GM18505 (cell line): ENCODE measurements around the gene DRC3.

ENCODE experiments used
- ATAC-seq: cut with Tn5 transposase; IDR thresholded peaks from one replicate; pipeline ENCODE4 v1.9.1; 2021; ENCODE audit not compliant: unreplicated experiment
- POLR2A ChIP-seq: IDR thresholded peaks from 4 replicates; pipeline ENCODE4 v1.6.1; 2011; ENCODE audit warnings: borderline replicate concordance; ENCODE audit not compliant: insufficient read depth, insufficient read length; ENCODE audit errors: extremely low read depth

DRC3 gene

GRCh38 chr17:18017958-18018357 is 45.3 kb downstream of the DRC3 start:
- TF ChIP-seq POLR2A = no peak
- ATAC-seq = no peak

GRCh38 chr17:18018411-18018921 is 45.8 kb downstream of the DRC3 start:
- no peak for ATAC-seq
- no peak for TF ChIP-seq POLR2A

GRCh38 chr17:18019838-18020154 is 47.1 kb downstream of the DRC3 start:
- no peak for TF ChIP-seq POLR2A
- no peak for ATAC-seq

- no peak for ATAC-seq
- no peak for TF ChIP-seq POLR2A
These were observed 48.3 kb downstream of the DRC3 start for GRCh38 chr17:18020971-18021370.

- no peak for ATAC-seq
- TF ChIP-seq POLR2A = no peak
These were observed 48.7 kb downstream of the DRC3 start for GRCh38 chr17:18021372-18021771.

- TF ChIP-seq POLR2A = no peak
- ATAC-seq = no peak
These were observed 52.7 kb downstream of the DRC3 start for GRCh38 chr17:18025241-18025944.

- ATAC-seq = no peak
- TF ChIP-seq POLR2A = no peak
These were observed 53.5 kb downstream of the DRC3 start for GRCh38 chr17:18025945-18026776.

- no peak for ATAC-seq
- TF ChIP-seq POLR2A = no peak
These were observed 54.6 kb downstream of the DRC3 start for GRCh38 chr17:18027280-18027679.

GRCh38 chr17:18028114-18028951 is 55.7 kb downstream of the DRC3 start:
- ATAC-seq = no peak
- no peak for TF ChIP-seq POLR2A

- ATAC-seq = no peak
- TF ChIP-seq POLR2A = no peak
These were observed 56.4 kb downstream of the DRC3 start for GRCh38 chr17:18028952-18029540.

- TF ChIP-seq POLR2A = no peak
- ATAC-seq = no peak
These were observed 59.3 kb downstream of the DRC3 start for GRCh38 chr17:18031955-18032354.

- no peak for TF ChIP-seq POLR2A
- ATAC-seq = no peak
These were observed 60.9 kb downstream of the DRC3 start for GRCh38 chr17:18033442-18034099.
